HG03575 (cell line): Measurements from ENCODE around the gene NF2.
"Not testable (repeated sequence)": the region's sequence is repeated elsewhere in the genome, so short reads cannot be mapped to it uniquely, and the experiment has no call there.

Experiments
- ATAC-seq: cut with Tn5 transposase; IDR thresholded peaks from one replicate; pipeline ENCODE4 v1.9.1; 2021; ENCODE audit not compliant: unreplicated experiment, insufficient number of reproducible peaks, low FRiP score; ENCODE audit errors: extremely low read depth

The NF2 gene

GRCh38 chr22:29593923-29594322 is 9.5 kb upstream of the NF2 start:
- no peak for ATAC-seq

GRCh38 chr22:29594447-29594846 is 9.0 kb upstream of the NF2 start:
- not testable (repeated sequence) for ATAC-seq

- ATAC-seq: no peak
These were observed 7.0 kb upstream of the NF2 start for GRCh38 chr22:29596408-29596807.

- ATAC-seq: not testable (repeated sequence)
These were observed 5.4 kb upstream of the NF2 start for GRCh38 chr22:29597871-29598683.

- ATAC-seq: no peak
These were observed 4.8 kb upstream of the NF2 start for GRCh38 chr22:29598684-29599020.

- ATAC-seq: no peak
These were observed 585 bp downstream of the NF2 start for GRCh38 chr22:29604076-29604360.

- no peak for ATAC-seq
These were observed 2.1 kb downstream of the NF2 start for GRCh38 chr22:29605527-29605850.

- no peak for ATAC-seq
These were observed 2.9 kb downstream of the NF2 start for GRCh38 chr22:29606320-29606719.

GRCh38 chr22:29607426-29607825 is 4.0 kb downstream of the NF2 start:
- ATAC-seq: no peak

- no peak for ATAC-seq
These were observed 5.7 kb downstream of the NF2 start for GRCh38 chr22:29609139-29609538.

- ATAC-seq: no peak
These were observed 7.3 kb downstream of the NF2 start for GRCh38 chr22:29610780-29611179.

GRCh38 chr22:29615705-29616327 is 12.4 kb downstream of the NF2 start:
- no peak for ATAC-seq

GRCh38 chr22:29617922-29618629 is 14.6 kb downstream of the NF2 start:
- ATAC-seq: no peak

- ATAC-seq: no peak
These were observed 18.5 kb downstream of the NF2 start for GRCh38 chr22:29621761-29622526.

GRCh38 chr22:29623059-29623458 is 19.6 kb downstream of the NF2 start:
- ATAC-seq: no peak

GRCh38 chr22:29623553-29624169 is 20.2 kb downstream of the NF2 start:
- ATAC-seq: no peak

- ATAC-seq: no peak
These were observed 21.8 kb downstream of the NF2 start for GRCh38 chr22:29625090-29625825.

GRCh38 chr22:29626497-29627195 is 23.2 kb downstream of the NF2 start:
- no peak for ATAC-seq
